Superior temporal gyrus (tissue), 1 donor: Measurements from ENCODE around the gene RPS19.
"Not testable (repeated sequence)": the region's sequence is repeated elsewhere in the genome, so short reads cannot be mapped to it uniquely, and the experiment has no call there.

Source experiments
- DNase-seq: peaks from one replicate; pipeline ENCODE4 v3.0.0-alpha.2; 2016; ENCODE audit errors: extremely low spot score

The RPS19 gene

GRCh38 chr19:41901707-41902360, 41.8 kb downstream of the RPS19 start:
- no peak for DNase-seq

GRCh38 chr19:41902594-41902993, 42.5 kb downstream of the RPS19 start:
- DNase-seq: no peak

- DNase-seq: no peak
Observed at GRCh38 chr19:41903193-41903953, 43.3 kb downstream of the RPS19 start.

- DNase-seq: no peak
Observed at GRCh38 chr19:41904118-41904870, 44.2 kb downstream of the RPS19 start.

GRCh38 chr19:41905273-41906002, 45.4 kb downstream of the RPS19 start:
- DNase-seq: no peak

- DNase-seq: no peak
Observed at GRCh38 chr19:41906271-41906670, 46.2 kb downstream of the RPS19 start.

- DNase-seq: no peak
Observed at GRCh38 chr19:41906916-41907680, 47.0 kb downstream of the RPS19 start.

- no peak for DNase-seq
Observed at GRCh38 chr19:41907994-41908615, 48.0 kb downstream of the RPS19 start.

- DNase-seq: no peak
Observed at GRCh38 chr19:41908724-41909464, 48.8 kb downstream of the RPS19 start.

GRCh38 chr19:41909706-41910105, 49.7 kb downstream of the RPS19 start:
- no peak for DNase-seq

- DNase-seq: no peak
Observed at GRCh38 chr19:41910240-41910991, 50.4 kb downstream of the RPS19 start.

- DNase-seq: no peak
Observed at GRCh38 chr19:41910992-41911888, 51.2 kb downstream of the RPS19 start.

GRCh38 chr19:41911889-41912731, 52.1 kb downstream of the RPS19 start:
- no peak for DNase-seq

GRCh38 chr19:41912899-41913537, 53.0 kb downstream of the RPS19 start:
- no peak for DNase-seq

GRCh38 chr19:41913538-41914423, 53.7 kb downstream of the RPS19 start:
- DNase-seq: no peak

- not testable (repeated sequence) for DNase-seq
Observed at GRCh38 chr19:41914424-41914834, 54.4 kb downstream of the RPS19 start.
